ENCODE results near the gene FIGNL1.

FIGNL1 gene

GRCh38 chr7:50426280-50427045 lies 23.7 kb downstream of the FIGNL1 start:
- no peak for DNase-seq

DNA sequence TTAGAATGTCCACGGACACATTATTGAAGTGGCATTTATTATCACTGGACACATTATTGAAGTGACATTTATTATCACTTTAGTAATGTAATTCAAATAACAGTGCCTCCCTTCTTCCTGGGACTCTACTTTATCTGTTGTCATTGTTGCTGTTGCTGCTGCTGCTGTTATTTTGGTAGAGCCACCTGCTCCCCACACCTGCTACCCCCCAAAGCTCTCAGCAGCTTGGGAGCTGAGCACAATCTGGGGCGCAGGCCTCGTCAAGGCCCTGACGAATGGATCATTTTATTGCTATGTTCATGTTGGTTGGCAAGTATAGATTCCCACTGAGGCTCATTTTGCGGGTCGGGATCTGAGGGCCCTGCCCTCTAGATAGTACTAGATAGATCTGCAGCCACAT lies 24.8 kb downstream of the FIGNL1 start:
- no peak for DNase-seq

GRCh38 chr7:50423860-50424259 lies 26.3 kb downstream of the FIGNL1 start:
- DNase-seq: no peak

DNA sequence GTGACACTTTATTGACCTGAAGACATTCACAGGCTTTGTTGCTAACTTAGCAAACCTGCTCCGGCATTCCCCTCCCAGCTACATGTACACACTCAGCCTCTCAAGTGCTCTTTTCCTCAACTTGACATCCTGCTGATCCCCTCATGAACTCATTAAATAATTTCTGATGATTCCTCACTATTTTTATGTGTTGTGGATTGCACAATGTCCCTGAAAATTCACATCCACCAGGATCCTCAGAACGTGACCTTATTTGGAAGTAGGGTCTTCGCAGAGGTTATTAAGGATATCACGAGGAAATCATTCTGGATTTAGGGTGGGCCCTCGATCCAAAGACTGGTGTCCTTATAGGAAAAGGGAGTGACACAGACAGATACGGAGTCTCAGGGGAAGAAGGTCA lies 27.3 kb downstream of the FIGNL1 start:
- no peak for DNase-seq

- DNase-seq: no peak
Observed at GRCh38 chr7:50421043-50421442, 29.1 kb downstream of the FIGNL1 start.

DNA sequence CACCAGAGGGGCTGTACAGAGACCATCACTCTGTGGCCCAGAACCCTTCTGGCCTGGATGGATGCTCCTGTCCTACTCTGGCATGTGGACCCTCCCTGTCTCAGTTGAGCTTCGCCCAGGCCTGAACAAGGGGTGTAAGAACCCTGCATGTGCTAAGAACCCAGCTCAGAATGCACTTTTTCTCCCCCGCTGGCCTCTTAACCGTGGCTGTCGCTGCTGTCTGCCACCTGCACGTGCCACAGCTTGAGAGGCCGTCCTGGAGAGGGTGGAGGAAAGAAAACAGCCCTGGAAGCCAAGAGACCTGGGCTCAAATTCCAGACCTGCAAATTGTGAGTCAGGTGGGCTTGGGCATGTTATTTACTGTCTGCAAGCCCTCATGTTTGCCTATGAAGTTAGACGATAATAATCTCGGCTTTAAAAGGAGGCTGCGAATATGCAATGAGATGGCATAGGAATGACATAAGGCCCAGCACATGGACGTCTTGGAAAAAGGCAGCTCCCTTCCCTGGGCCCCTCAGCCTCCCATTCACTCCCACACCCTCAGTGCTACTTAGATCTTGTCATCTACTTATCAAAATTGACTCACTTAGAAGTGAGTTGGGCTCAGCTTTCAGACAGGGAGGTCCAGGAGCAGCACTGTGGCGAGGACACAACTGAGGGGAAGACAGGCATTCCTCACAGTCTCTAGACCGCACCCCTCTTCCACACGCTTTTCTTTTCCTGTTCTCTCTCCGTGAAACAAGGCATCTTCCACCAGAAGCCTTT lies 31.4 kb downstream of the FIGNL1 start:
- no peak for DNase-seq

DNA sequence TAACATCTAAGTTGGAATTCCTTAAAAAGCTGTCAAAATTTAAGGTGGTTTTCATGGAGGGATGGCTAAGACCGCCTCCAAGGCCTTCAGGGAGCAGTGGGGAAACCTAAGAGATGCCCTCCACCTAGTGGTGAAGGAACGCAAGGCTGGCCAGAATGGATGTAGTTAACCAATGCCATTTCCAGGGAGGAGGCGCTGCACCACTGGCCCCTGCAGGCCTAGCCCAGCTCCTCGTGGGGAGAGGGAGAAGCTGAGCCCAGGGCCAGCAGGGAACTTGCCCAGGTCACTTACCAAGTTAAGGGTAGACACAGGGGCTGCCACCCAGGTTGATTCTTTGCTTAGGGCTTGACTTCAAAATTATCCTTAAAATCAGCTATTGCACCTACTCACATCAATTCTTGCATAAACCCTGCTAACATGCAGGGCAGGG lies 32.0 kb downstream of the FIGNL1 start:
- peak; percentile 96 to 98 for DNase-seq

GRCh38 chr7:50416527-50417182 lies 33.5 kb downstream of the FIGNL1 start:
- DNase-seq: peak; percentile 85 to 90

DNA sequence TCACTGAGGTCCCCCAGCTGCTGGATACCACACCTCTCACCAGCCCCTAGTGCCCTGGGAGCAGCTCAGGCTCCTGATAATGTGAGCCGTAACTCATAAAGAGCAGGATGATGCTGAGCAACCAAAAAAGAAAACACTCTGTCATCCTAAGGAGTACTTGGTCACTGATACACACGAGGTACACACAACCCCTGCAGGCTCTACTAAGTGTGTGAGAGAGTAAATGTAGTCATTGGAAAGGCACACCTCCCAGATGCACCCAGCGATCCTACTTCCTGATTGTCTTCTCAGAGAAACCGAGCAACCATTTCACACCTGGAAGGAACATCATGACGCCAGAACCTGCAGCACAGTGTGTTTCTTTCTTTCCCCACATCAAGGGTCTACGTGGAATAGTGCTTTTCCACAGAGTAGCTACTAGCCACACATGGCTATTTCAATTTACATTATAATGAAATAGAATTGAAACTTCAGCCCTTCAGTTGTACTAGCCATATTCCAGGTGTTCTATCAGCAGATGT lies 34.2 kb downstream of the FIGNL1 start:
- no peak for DNase-seq

DNA sequence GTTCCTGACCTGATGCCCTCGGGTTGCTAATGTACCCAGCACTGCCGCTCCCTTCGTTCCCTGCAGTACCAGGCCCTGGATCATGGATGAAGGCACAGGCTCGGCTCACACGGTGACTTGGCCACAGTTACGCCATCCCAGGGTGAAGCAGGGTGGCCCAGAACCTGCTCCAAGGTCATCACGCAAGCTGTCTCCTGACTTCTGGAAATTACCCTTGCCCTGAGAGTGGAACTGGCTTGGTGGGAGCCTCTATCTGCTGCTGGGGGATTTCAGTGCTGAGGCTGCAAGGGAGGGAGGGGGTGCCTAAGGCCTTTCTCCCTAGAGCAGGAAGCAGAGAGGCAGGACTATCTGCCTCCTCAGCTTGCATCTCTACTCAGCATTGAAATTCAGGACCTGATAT lies 36.6 kb downstream of the FIGNL1 start:
- DNase-seq: no peak

DNA sequence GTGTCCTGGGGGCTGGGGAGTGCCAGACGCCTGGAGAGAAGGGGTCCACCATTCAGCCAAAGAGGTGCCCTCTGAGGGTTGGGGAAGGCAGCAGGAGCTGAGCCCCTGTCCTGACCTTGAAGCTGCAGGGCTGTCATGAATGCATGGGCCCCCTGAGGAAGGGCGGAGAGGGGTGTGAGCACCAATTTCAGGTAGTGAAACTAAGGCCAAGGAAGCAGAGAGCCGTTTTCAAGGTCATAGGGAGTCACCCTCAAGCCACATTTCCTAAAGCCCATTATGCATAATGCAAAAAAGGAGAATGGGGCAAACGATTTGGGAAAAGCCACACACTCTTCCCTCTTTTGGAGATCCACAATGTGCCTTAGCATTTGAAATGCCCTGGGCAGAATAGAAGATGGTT lies 37.2 kb downstream of the FIGNL1 start:
- DNase-seq: no peak

DNA sequence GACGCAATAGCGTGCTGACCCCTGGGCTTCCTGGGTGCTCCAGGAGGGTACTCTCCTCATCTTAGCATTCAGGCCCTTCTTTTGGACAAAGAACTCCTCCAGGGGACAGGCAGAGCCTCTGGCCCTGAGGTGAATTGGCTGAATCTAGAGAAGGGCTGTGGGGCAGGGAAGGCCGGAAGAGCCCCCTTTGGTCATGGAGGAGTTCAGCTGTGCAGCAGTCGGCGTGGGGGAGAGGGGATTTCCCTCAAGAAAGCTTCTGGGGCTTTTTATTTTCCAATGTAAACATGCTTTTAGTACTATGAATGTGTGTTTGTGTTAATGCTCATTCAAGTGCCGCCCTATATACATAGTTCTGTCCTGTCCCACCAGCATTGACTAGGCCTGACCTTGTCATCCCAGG lies 38.8 kb downstream of the FIGNL1 start:
- no peak for DNase-seq

DNA sequence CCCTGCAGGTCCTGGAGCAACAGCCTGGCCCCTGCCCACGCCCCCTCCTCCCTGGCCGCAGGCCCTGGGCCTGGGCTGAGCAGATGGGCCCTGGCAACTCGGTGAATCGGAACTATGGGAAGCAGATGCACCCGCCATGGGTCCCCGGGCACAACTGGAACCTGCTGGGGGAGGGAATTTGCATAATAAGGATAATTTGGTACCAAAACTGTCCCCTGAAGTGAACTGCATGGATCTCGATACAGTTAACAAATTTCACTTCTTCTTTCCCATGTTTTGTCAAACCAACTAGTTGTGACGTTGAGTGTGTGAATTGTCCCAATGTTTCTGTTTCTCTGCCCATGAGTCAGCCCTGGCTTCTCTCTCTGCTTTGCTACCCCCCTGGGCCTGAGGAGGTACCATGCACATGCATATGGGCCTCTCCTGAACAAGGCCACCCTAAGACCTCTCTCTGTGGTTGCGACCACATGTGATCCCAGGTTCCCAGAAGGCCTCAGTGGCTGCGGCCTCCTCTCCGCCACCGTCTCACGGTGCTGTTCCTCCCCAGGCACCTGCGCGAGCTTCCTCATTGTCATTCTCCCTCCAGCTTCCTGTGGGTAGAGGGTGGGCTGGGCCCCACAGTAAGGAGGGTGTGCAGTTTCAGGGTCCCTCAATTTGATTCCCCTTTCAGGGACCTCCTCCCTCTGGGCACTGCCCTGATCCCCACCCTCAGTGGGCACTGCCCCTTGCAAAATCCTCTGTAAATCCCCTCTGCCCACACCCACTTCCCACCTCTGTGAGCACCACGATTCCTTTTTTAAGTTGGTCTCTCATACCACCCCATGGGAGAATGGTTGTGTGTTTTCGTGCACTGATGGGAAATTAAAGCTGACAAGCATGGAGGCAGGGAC lies 40.0 kb downstream of the FIGNL1 start:
- peak; percentile 29 to 32 for DNase-seq

DNA sequence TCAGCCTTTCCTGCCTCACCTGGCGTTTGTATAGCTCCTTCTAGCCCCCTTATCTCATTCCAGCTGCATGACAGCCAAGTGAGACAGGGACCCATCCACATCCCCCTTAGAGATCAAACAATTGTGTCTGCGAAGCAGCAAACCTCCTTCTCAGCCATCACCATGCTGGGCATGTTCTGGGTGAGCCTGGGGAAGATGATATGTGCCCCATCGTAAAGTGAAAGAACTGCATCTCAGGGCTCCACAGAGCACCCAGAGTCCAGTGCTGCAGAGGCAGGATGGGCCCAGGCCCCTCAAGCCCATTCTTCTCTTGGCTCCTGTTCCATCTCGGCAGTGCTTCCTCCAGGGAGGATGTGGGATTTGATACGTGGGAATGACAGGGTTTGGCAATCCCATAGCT lies 43.2 kb downstream of the FIGNL1 start:
- DNase-seq: no peak

DNA sequence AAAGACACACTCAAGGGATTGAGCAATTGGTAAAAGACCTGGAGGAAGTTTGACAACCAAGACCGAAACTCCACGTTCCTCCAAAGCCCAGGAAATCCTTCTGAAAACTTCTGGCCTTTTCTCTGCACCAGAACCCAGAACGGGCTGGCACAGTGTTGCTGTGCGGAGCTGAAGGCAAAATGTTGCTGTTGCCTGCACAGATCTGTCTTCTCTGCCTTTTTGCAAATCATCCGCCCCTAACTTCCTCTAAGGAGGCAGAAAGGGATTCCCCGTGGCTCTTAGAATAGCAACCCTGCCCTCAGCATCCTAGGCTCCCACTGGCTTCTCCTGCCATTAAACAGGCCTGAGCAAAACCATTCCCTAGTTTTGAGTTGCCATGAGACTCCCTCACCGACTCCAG lies 44.9 kb downstream of the FIGNL1 start:
- no peak for DNase-seq

DNA sequence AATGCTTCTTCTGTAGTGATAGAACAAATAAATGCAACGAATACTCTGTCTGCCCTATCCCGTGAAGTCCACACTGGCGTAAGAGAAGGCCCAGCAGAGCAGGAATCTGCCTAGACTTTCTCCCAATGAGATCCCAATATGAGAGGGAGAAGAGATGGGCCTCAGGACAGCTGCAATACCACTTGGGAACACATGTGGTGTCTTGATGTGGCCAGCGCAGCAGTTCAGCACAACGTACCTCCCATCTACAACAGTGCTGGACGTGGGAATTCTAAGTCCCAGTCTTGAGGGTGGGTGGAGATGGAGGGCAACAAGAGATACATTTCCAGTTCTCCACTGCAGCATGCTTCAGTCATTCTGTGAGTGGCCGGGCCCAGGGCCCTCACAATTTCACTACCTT lies 45.8 kb downstream of the FIGNL1 start:
- peak in 1 of 2 experiments; percentile 24 for DNase-seq

DNA sequence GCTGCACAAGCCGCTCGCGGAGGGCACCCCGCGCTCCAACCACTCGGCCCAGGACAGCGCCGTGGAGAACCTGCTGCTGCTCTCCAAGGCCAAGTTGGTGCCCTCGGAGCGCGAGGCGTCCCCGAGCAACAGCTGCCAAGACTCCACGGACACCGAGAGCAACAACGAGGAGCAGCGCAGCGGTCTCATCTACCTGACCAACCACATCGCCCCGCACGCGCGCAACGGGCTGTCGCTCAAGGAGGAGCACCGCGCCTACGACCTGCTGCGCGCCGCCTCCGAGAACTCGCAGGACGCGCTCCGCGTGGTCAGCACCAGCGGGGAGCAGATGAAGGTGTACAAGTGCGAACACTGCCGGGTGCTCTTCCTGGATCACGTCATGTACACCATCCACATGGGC lies 50.0 kb downstream of the FIGNL1 start:
- DNase-seq: no peak

GRCh38 chr7:50399635-50400034 lies 50.5 kb downstream of the FIGNL1 start:
- no peak for DNase-seq

DNA sequence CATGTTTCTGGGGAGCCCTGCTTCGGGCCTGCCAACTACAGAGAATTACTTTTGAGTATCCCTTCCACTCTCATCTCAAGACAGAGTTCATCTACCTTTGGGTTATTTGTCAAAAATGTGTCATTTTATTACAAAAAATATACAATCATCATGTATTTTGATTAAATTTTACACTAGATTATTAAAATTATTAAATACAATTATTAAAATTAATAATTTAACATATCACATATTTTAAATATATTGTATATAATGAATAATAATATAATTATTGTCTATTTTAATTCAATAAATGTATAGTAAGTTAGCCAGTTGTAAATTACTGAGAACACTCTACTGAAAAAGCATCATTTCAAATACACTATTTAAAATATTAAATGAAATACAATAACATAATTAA lies 50.9 kb downstream of the FIGNL1 start:
- DNase-seq: no peak

DNA sequence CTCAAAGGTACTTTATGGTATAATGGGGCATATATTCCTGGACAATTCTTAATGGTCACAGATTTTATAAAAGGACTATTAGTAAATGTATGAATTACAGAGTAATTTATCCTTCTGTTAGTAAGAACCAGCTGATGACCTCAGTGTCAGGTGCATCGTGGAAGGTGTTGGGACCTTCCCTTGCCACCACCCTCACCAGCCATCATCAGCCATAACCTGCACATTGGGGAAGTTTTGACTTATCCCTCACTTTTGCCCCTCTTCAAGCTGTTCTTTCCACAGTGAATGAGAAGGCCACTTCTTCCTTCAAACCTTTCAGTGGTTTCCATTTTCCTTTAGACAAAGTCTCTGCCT lies 52.2 kb downstream of the FIGNL1 start:
- no peak for DNase-seq

DNA sequence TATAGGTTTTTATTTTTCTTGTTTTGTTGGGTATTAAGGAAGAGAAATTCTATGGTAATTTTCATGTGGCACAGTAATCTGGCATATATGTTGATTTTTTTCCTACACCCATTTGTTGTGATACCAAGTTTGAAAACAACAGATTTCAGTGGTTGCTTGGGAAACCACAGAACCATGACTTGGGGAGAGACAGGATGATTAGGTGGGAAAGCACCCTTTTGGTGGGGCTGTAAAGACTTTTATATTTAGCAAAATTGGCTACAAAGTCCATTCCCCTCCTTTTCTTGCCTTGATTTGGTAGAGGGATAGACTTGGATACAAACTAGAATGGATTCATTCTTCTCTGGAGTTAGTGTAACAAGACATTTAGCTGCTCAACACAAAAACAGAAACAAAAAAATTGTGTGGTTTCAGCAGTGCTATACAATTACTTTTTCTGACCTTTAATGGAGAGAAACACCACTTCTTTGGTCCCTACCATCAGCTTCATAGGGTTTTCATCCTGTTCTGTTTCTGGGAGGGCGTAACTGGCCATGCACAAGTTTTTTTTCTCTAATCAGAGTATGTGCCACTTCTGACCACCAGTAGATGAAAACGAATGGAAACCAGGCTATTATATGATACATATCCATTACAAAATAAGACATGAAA lies 52.7 kb downstream of the FIGNL1 start:
- DNase-seq: no peak

GRCh38 chr7:50396856-50397255 lies 53.3 kb downstream of the FIGNL1 start:
- DNase-seq: no peak
